HG03103 (cell line): ENCODE results near the gene EVL.

Experiments used
- ATAC-seq: cut with Tn5 transposase; IDR thresholded peaks from one replicate; pipeline ENCODE4 v1.9.1; 2021; ENCODE audit warnings: low read depth; ENCODE audit not compliant: unreplicated experiment

EVL gene

GRCh38 chr14:100106250-100107112 is 41.3 kb downstream of the EVL start:
- ATAC-seq, result no peak

GRCh38 chr14:100107236-100107635 is 42.0 kb downstream of the EVL start:
- ATAC-seq, result no peak

- no peak for ATAC-seq
Observed at GRCh38 chr14:100108042-100108825, 43.0 kb downstream of the EVL start.

GRCh38 chr14:100108840-100109593 is 43.8 kb downstream of the EVL start:
- no peak for ATAC-seq

GRCh38 chr14:100109594-100109955 is 44.4 kb downstream of the EVL start:
- no peak for ATAC-seq

GRCh38 chr14:100110816-100111215 is 45.6 kb downstream of the EVL start:
- no peak for ATAC-seq

GRCh38 chr14:100111931-100112704 is 46.9 kb downstream of the EVL start:
- no peak for ATAC-seq

GRCh38 chr14:100114109-100114765 is 49.0 kb downstream of the EVL start:
- ATAC-seq, result no peak

- no peak for ATAC-seq
Observed at GRCh38 chr14:100115236-100115635, 50.0 kb downstream of the EVL start.

- ATAC-seq, result no peak
Observed at GRCh38 chr14:100115726-100116125, 50.5 kb downstream of the EVL start.

GRCh38 chr14:100116134-100116533 is 50.9 kb downstream of the EVL start:
- no peak for ATAC-seq

- no peak for ATAC-seq
Observed at GRCh38 chr14:100117026-100117425, 51.8 kb downstream of the EVL start.

GRCh38 chr14:100117633-100118395 is 52.6 kb downstream of the EVL start:
- no peak for ATAC-seq

- no peak for ATAC-seq
Observed at GRCh38 chr14:100118396-100119011, 53.3 kb downstream of the EVL start.

- no peak for ATAC-seq
Observed at GRCh38 chr14:100119251-100119650, 54.0 kb downstream of the EVL start.

- no peak for ATAC-seq
Observed at GRCh38 chr14:100120522-100121269, 55.5 kb downstream of the EVL start.

GRCh38 chr14:100121643-100122480 is 56.6 kb downstream of the EVL start:
- no peak for ATAC-seq
